Heart left ventricle (tissue), 16 donors: ENCODE data around the gene KLHL41. TPM values are rescaled to one million over a fixed set of nuclear protein-coding genes. Genes with fewer than 3 reads are reported as not detected.

Experiments
- ATAC-seq, 4 donors: fragments of 200-7000 bp; cut with Tn5 transposase; one replicate each; pipeline ENCODE4 v1.9.1; 2020 to 2022; ENCODE audit warnings: moderate library complexity in 4 of 4, mild to moderate bottlenecking in 3 of 4, moderate number of reproducible peaks in 1 of 4
- DNase-seq, 5 donors: peaks; one replicate each; pipeline ENCODE4 v3.0.0-alpha.2; 2020
- H3K27ac ChIP-seq, 12 donors: fragments of 200-600 bp; sonication (generic) in 4 of 12; one replicate each; pipeline versions ENCODE4 v1.5.0 to v1.8.0; 2016 to 2022; ENCODE audit warnings: mild to moderate bottlenecking in 2 of 12
- H3K27me3 ChIP-seq, 9 donors: fragments of 200-600 bp; sonication (generic) in 2 of 9; one replicate each; pipeline versions ENCODE4 v1.5.1 to v1.8.0; 2016 to 2022; ENCODE audit warnings: mild to moderate bottlenecking in 3 of 9
- H3K36me3 ChIP-seq, 9 donors: fragments of 200-600 bp; sonication (generic) in 2 of 9; one replicate each; pipeline versions ENCODE4 v1.5.0 to v1.8.0; 2018 to 2022; ENCODE audit warnings: mild to moderate bottlenecking in 2 of 9
- H3K4me1 ChIP-seq, 12 donors: fragments of 200-600 bp; sonication (generic) in 4 of 12; one replicate each; pipeline versions ENCODE4 v1.5.0 to v1.8.0; 2016 to 2022; ENCODE audit warnings: mild to moderate bottlenecking in 3 of 12
- H3K4me3 ChIP-seq, 12 donors: fragments of 200-600 bp; sonication (generic) in 4 of 12; one replicate each; pipeline versions ENCODE4 v1.5.0 to v1.8.0; 2017 to 2022; ENCODE audit warnings: mild to moderate bottlenecking in 9 of 12, moderate library complexity in 4 of 12
- H3K9me3 ChIP-seq, 12 donors: fragments of 200-600 bp; sonication (generic) in 4 of 12; one replicate each; pipeline versions ENCODE4 v1.5.0 to v1.8.0; 2016 to 2022; ENCODE audit warnings: mild to moderate bottlenecking in 1 of 12
- POLR2A ChIP-seq, 2 donors: fragments of 450-650 bp; IDR thresholded peaks; one replicate each; pipeline ENCODE4 v1.6.1; 2017; ENCODE audit warnings: antibody characterized with exemption in 2 of 2, mild to moderate bottlenecking in 2 of 2, moderate library complexity in 2 of 2
- WGBS, 4 donors: extraction: QIAGEN DNeasy Blood & Tissue Kit in 2 of 4; methylation state at CpG; one replicate each; pipeline versions ENCODE4 v1.1.5 to v1.1.7; 2013 to 2018; 5-methylcytosine and 5-hydroxymethylcytosine counted together
- intact Hi-C, 10 donors: fragments of 100-400 bp; cut with DNase I; formaldehyde crosslinking; loops; one replicate each; pipeline versions ENCODE4 v1.11.1 to v1.14.2; 2022
- polyA plus RNA-seq, 2 donors: library from polyadenylated mRNA; stranded (reverse); fragments of 200-250 nt; gene quantifications; one replicate each; pipeline ENCODE4 v1.2.3, GENCODE V29; 2013
- total RNA-seq, 9 donors: library from RNA; depleted of rRNA in 2 of 9; stranded (reverse); fragments of >200 nt in 2 of 9; fragmentation: NEBNext Ultra II Directional in 3 of 9; extraction: Animal tissue kit (Norgen Biotek cat#: 25700) in 3 of 9; gene quantifications; one replicate each; pipeline versions ENCODE4 v1.1.0 to v1.2.4, GENCODE V29; 2016 to 2023
- TF ChIP-seq, protein P1 (sequence below), 12 donors: fragments of 200-600 bp; sonication (generic) in 4 of 12; IDR thresholded peaks; one replicate each; pipeline versions ENCODE4 v1.5.0 to v1.8.0; 2018 to 2022; ENCODE audit warnings: antibody characterized with exemption in 12 of 12, mild to moderate bottlenecking in 5 of 12
- donor health status: ischemic (EF 13 %, LVEDD 7.1; RV severe dilation, severe dysfunction).
- donor health status: healthy with polysubstance abuse.
- donor health status: DM: no; HTN: yes; CAD: no.
- donor health status: DM: no; HTN: no; CAD: no.
- donor health status: ischemic (EF 25% LVEDD 6.9; RV normal size, moderate dysfunction).
- donor health status: ischemic (EF 25% LVEDD 5.7; RV mildly dilated, moderate dysfunction).
- donor health status: healthy.
- donor health status: DM: yes; HTN: yes; CAD: no.
- donor health status: ischemic (EF 35%, LVEDD 5.7; RV mildly dilated, moderate dysfunction).
- donor health status: nonischemic (EF 11% LVEDD 7.7; RV severe dilation, severe dysfunction).
- donor health status: DM: yes; HTN: yes; CAD: no.
- donor health status: PGD.
- donor health status: ischemic (EF 29% LVEDD 5.4; RV normal size, mild dysfunction).
- donor health status: nonischemic (EF 23%, LVEDD 6.1; RV moderate dilation, normal function).

The KLHL41 gene
- total and polyA plus RNA-seq, 11 donors: 48.4 to 263 (median 103) TPM

GRCh38 chr2:169490834-169491233 lies 18.7 kb upstream of the KLHL41 start:
- H3K4me3 ChIP-seq: no peak overlapping the region
- H3K27ac ChIP-seq: no peak overlapping the region
- DNase-seq (no peak), ATAC-seq (no peak)
- H3K9me3 ChIP-seq: no peaks in the 10 kb centered on the region
- intact Hi-C loops: no loop called here
- no peaks in the 10 kb centered on the region for H3K27me3 ChIP-seq
- H3K4me1 ChIP-seq: no peaks in the 10 kb centered on the region
- peaks cover 0 to 81% (median 15%) of the 10 kb centered on the region in 9 donors for H3K36me3 ChIP-seq
- no peak for TF ChIP-seq POLR2A (IDR thresholded peaks at IDR 0.05)
- TF ChIP-seq, protein P1, sequence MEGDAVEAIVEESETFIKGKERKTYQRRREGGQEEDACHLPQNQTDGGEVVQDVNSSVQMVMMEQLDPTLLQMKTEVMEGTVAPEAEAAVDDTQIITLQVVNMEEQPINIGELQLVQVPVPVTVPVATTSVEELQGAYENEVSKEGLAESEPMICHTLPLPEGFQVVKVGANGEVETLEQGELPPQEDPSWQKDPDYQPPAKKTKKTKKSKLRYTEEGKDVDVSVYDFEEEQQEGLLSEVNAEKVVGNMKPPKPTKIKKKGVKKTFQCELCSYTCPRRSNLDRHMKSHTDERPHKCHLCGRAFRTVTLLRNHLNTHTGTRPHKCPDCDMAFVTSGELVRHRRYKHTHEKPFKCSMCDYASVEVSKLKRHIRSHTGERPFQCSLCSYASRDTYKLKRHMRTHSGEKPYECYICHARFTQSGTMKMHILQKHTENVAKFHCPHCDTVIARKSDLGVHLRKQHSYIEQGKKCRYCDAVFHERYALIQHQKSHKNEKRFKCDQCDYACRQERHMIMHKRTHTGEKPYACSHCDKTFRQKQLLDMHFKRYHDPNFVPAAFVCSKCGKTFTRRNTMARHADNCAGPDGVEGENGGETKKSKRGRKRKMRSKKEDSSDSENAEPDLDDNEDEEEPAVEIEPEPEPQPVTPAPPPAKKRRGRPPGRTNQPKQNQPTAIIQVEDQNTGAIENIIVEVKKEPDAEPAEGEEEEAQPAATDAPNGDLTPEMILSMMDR (IDR thresholded peaks at IDR 0.05): no peak

GRCh38 chr2:169491378-169491777 lies 18.1 kb upstream of the KLHL41 start:
- no peak overlapping the region for H3K27ac ChIP-seq
- H3K4me3 ChIP-seq: no peak overlapping the region
- H3K27me3 ChIP-seq: no peaks in the 10 kb centered on the region
- H3K36me3 ChIP-seq: peaks cover 0 to 76% (median 14%) of the 10 kb centered on the region in 9 donors
- TF ChIP-seq, protein P1 (IDR thresholded peaks at IDR 0.05): no peak
- TF ChIP-seq POLR2A (IDR thresholded peaks at IDR 0.05): no peak
- H3K9me3 ChIP-seq: no peaks in the 10 kb centered on the region
- no peak for ATAC-seq
- intact Hi-C loops: no loop called here
- DNase-seq: no peak
- no peaks in the 10 kb centered on the region for H3K4me1 ChIP-seq

- ATAC-seq (no peak), DNase-seq (no peak)
- 89 to 95% (median 92%) methylated on average over 2 of the region's 2 CpGs for WGBS, 4 donors
- Histone ChIP-seq H3K4me3 (no peak overlapping the region), H3K4me1 (no peaks in the 10 kb centered on the region), H3K36me3 (peaks cover 0 to 68% (median 14%) of the 10 kb centered on the region in 9 donors), H3K9me3 (no peaks in the 10 kb centered on the region), H3K27ac (no peak overlapping the region), H3K27me3 (no peaks in the 10 kb centered on the region)
- TF ChIP-seq POLR2A (IDR thresholded peaks at IDR 0.05): no peak
- TF ChIP-seq, protein P1 (IDR thresholded peaks at IDR 0.05): no peak
- intact Hi-C loops: no loop called here
Observed at GRCh38 chr2:169493360-169493759, 16.1 kb upstream of the KLHL41 start.

DNA sequence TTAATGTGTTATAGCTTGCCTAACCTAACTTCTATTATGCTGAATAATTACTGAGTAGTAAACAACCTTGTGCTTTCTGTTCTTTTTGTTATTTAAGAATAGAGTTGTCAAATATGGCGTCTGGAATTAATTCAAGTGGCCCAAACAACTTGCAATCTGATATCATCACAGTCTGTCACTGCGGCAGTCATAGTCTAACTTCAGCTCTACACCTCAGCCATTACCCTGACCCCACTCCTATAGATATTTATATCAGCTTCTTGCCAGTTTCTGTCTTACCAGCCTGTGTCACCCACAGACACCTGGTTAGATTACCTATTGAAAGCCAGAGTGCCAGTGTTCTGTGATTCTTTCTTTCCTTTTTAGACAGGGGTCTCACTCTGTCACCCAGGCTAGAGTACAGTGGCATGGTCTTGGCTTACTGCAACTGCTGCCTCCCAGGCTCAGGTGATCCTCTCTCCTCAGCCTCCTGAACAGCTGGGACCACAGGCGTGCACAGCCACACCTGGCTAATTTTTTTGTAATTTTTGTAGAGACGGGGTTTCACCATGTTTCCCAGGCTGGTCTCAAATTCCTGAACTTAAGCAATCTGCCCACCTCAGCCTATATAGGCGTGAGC lies 14.1 kb upstream of the KLHL41 start:
- no peak for ATAC-seq
- WGBS, 4 donors: 94 to 98% (median 95%) methylated on average over 5 of the region's 5 CpGs
- no peaks in the 10 kb centered on the region for H3K4me1 ChIP-seq
- TF ChIP-seq, protein P1 (IDR thresholded peaks at IDR 0.05): no peak
- TF ChIP-seq POLR2A (IDR thresholded peaks at IDR 0.05): no peak
- intact Hi-C loops: no loop called here
- H3K27ac ChIP-seq: no peak overlapping the region
- peaks cover 0 to 78% (median 15%) of the 10 kb centered on the region in 9 donors for H3K36me3 ChIP-seq
- H3K27me3 ChIP-seq: no peaks in the 10 kb centered on the region
- H3K4me3 ChIP-seq: no peak overlapping the region
- DNase-seq: no peak
- H3K9me3 ChIP-seq: no peaks in the 10 kb centered on the region
